Activated T-helper 9 cell treated with anti-CD3 and anti-CD28 coated beads, Interleukin-2, amount 50 U/mL, for 16 hours (primary cell): Measurements from ENCODE around the gene FGGY.

Experiments used
- DNase-seq: peaks from one replicate; pipeline ENCODE4 v3.0.0-alpha.2; 2020; ENCODE audit warnings: low read depth

The FGGY gene

DNA sequence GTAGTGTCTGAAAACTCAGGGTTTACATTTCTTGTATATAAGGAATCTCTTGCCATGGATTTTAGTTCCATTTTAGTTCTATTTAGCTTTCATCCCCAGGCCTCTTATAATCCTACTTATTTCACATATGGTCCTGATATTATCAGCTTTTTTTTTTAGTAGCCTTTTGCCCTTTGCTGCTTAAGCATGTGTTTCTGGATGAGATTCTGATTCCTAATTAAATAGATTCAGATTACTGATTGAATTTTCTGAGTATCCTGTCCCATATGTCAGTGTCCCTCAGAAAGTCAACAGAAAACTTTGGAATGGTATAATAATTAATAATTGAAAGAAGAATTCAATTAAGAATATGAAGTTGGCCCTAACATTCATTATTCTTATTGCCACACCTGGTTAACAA lies 383.1 kb downstream of the FGGY start:
- no peak for DNase-seq

DNA sequence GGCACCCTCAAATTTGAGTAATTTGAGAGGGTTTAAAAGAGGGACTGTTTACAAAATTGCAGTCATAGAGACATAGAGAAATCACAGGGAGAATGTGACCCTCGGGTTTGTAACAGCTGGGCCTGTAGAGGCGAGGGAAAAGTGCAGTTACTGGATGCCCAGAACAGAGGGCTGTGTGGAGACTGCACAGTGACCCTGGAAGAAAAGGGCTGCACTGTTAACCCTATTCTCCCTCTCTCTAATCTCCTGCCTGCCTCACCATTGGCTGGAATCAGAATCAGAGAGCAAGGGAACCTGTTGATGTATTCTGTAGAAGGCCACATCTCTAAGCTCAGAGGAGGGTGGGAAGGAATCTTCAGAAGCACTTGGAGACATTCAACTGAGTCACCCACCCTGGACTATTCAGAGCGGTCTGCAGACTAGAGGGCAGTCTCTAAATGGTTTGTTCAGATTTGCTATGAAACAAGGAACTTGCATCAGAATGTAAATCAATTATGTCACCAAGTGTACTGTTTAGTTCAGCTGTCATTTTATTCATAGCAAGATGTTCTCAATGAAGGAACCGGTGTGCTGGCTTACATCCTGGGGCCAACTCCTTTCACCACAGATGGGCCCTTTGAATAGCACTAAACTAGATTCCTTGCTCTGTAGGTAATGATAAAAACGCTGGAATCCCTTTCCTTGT lies 385.6 kb downstream of the FGGY start:
- no peak for DNase-seq

DNA sequence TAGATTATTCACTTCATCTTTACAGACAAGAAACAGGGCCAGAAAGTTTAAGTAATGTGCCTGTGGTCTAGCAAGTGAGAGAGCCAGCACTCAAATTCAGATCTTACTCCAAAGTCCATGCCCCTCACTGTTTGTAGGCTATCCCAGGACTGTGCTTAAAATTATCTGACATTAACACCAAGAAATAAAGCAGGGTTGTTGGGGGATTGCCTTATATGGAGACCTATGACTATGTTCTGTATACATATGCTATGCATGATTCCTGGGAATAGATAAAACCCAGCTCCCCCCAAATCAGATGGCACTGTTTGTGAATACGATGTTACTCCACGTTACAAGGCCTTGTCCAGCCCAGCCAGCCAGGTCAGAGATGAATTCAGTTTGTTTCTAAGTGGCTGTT lies 386.3 kb downstream of the FGGY start:
- DNase-seq, result no peak

DNA sequence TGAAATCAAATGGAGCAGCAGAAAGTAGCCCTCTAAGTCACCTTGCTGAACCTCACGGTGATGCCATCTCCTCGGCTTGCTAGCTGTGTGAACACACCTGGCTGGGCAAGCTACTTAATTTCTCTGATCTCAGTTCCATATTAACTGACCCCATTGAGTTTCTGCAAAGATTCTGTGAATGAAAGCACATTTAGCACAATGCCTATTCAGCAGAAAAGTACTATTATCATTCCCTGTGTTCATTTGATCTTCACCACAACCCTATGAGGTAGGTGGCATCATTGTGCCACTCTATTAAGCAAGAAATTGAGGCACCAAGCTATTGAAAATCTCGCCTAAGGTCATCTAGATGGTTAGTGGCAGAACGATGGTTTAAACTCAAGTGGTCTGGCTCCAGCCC lies 387.8 kb downstream of the FGGY start:
- DNase-seq, result no peak

DNA sequence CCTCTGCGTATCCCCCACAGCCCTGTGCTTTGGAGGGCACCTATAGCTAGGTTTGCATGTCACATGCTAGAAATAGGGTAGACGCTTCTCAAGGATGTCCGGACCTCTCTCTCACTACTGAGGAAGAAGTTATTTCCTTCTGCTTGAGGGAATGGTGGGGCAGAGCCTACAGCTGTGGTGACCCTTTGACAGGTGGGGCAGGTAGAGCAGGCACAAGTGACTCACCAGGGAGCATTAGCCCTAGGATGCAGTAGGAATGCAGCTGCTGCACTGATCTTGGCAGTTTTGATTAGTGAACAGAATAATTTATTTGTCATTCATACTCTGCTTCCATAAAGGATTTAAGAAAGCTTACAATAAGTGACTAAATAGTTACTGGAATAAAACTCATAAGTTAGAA lies 388.2 kb downstream of the FGGY start:
- no peak for DNase-seq

DNA sequence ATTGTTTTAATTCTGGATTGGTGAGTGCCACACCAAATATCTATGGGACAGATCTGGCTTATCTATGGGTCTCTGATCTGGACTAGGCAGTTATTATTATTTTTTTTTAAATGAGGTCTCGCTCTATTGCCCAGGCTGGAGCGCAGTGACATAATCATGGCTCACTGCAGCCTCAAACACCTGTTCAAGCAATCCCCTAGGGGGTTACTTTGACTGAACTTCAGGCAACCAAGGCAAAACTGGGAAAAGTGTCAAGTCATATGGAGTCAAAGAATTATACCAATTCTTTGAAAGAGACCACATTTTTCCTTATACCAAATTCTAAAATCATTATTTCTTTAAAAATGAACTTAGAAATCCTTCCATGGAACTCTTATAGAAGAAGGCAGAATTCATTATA lies 388.8 kb downstream of the FGGY start:
- DNase-seq, result no peak

DNA sequence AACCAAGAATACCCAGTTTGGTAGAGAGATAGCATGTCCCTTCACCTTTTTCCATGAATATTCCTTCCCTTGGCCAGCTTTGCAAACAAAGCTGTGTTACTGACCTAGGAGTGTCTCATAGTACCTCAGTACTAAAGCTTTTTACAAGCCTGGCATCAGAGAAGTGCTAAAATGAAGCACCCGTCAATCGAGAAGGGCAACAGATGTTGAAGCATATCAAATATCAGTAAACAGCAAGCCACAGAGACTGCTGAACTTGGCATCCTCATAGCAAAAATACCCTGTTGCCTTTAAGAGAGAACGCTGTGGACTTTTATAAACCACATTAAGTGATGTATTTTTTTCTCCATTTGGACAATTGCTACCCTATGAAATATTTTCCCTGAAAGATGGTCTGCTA lies 389.3 kb downstream of the FGGY start:
- DNase-seq, result no peak

DNA sequence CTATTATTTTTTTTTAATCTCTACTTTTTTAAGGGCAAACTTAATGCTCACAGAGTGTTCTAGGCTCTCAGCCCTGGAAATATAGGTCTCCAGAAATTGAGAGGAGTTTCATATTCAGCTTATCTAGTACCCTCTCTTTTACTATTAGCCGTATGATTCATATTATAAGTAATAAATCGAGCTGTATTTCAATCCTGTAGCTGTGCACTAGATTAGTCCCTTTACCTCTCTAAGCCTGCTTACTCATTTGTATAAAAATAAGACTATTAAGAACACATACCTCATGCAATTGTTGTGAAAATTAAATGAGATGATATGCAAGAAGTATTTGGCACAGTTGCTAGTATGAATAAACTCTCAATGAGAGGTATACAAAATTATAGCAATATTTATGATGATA lies 389.7 kb downstream of the FGGY start:
- no peak for DNase-seq

DNA sequence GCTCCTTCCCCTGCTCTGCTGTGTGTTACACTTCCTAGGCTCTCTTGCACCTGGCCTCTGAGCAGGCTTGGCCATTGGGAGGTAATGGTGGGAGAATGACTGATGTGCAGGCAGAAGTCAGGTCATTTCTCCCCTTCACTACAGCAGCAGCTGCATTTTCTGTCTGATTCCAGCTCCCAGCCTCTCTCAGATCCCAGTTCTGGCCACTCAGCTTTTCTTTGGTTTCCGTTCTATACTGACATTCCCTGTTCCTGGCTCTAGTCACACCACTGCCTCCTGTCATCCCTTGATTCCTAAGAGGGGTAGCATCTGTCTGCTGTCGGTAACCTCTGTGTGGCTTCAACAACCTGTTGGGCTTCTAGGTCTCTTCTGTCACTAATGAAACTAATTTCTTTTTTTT lies 390.2 kb downstream of the FGGY start:
- no peak for DNase-seq

DNA sequence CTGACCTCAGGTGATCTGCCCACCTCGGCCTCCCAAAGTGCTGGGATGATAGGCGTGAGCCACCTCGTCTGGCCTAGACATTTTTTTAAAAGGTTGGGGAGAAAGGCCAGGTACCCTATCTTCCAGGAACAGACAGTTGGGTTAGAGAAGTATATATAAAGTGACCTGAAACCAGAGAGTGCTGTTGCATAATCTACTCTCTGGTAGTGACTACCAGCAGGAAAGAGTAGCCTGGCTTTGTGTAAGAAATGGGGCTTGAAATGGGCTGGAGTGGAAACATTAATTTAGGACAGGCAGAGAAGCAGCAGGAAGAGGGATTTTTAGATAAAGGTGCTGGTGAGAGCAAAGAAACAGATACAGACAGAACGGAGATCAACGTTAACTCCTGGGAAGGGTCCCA lies 392.1 kb downstream of the FGGY start:
- no peak for DNase-seq

DNA sequence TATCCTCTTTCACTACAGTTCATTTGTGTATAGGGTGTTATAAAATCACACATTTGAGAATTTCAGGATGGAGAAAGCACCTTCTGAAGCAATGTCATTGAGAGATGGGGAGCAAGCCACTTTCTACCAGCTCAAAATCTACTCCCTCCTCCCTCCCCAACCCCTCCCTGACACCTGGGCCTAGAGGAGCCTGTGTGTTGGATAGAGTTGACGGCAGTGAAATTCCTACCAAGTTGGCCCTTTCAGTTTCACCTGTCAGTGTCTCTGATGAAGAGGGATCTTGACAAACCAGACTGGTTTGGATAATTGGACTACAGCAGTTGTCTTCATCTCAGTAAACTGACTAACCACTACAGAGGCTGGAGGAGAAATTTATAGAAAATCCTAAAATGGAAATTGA lies 392.8 kb downstream of the FGGY start:
- DNase-seq, result no peak

DNA sequence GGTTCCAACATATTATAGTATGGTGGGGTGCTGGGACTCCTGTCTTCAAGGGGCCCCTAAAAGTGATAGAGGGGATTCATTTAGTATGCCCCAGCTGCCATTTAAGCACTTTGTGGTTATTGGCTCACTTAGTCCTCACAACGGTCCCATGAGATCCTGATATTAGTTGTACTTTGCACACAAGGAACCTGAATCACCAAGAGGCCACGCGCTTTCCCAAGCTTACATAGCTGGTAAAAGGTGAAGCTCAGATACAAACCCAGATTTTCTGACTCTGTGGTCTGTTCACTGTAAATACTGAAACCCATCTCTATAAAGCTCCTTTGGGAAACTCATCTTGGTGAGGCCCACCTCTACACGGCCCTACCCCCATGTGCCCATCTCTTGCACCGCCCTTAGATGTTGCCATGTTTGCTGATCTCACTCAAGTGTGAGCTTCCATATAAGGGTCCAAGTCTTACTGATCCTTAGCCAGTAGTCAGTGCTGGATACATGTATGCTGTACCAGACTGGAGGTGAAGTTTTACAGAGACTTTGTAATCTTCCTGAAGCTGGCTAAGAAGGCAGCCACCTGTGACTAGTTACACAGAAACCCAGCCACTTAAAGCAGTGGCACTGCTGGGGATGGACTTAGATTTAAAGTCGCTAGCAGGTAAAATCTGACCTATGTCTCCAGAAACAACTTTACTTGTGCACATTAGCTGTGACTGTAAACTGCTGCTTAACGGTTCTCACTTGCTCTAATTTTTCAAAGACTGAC lies 393.5 kb downstream of the FGGY start:
- no peak for DNase-seq

DNA sequence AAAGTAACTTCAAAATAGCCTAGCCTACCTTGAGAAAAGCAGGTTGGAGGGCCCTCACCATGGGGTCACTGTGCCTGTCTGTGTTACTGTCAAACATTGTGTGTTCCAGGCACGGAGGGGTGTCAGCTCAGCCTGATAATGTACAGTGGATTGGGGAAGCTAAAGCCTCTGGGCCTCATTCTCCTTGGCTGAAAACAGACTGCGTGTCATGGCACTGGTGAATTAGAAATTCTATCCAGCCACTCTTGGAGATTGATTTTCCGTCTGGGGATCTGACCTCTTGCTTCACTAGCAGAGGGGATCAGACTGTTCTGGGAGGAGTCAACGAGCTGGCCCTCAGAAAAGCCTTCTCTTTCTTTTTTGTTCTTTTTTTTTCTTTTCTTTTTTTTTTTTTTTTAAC lies 394.4 kb downstream of the FGGY start:
- DNase-seq, result no peak

DNA sequence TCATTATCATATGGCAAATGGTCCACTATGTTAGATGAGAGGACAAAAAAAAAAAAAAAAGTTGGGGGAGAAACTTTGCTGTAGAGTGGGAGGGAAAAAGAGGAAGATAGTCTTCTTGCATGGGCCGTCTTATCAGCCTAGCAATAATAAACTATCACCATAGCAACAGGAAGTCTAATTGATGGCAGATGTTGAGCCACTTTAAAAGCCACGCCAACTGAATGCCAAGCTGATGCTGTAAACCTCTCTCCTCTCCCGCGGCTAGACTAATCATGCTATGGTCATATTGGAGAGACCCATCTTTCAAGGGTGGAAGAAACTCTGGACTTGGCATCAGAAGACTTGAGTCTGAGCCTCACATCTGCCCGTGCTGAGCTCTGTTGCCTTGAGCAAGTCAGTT lies 395.7 kb downstream of the FGGY start:
- DNase-seq, result no peak

DNA sequence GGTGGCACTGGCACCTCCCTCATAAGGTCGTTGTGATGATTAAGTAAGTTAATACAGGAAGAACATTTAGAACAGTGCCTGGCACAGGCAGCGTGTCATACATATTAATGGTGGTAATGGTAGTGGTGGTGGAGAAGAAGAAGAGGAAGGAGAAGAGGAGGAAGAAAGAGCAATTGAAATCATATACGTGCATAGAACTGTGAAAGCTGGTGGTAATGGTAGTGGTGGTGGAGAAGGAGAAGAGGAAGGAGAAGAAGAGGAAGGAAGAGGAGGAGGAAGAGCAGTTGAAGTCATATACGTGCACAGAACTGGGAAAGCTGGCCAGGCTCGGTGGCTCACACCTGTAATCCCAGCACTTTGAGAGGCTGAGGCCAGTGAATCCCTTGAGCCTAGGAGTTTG lies 396.5 kb downstream of the FGGY start:
- no peak for DNase-seq

DNA sequence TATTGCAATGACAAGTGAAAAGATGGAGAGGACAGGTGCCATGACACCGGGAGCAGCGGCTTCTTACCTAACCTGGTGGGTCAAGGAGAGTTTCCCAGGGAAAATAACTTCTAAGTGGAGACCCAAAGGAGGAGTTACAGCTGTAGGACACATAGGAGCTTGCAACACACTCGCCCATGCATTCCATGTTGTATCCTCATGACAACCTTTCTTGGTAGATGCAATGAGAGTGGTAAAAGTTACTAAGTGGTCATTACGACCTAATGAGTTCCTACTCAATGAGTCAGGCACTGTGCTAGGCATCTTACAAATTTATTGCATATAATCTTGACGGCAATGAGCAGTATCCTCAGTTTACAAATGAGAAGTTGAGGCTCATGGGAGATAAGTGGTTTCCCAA lies 398.4 kb downstream of the FGGY start:
- DNase-seq, result no peak

DNA sequence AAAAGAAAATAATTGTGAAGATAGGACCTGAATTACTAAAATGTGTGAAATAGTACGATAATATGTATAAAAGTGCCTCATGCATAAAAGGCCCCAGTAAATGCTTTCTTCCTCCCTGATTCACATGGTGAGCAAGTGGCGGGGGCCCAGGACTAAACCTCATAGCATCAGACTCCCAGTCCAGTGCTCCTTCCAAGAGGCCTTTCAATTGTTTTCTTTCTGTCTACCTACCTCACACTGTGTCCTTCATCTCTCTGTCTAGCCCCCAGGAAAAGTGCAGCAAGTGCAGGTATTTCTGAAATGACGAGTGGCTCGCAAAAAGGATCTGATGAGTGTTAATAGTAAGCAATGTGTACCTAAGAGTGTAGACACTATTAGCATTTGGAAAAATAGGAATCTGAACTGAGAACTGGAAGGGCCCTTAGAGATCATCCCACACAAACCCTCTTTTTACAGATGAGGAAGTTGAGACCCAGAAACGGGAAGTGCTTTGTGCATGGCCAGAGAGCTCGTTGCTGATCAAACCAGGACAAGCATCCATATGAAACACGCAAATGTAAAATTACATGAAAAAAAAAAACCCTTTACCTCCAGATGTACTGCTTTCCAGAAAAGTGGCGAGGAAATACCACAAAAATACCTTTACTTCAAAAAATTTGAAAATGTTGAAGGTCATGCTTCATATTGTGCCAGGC lies 399.7 kb downstream of the FGGY start:
- no peak for DNase-seq

DNA sequence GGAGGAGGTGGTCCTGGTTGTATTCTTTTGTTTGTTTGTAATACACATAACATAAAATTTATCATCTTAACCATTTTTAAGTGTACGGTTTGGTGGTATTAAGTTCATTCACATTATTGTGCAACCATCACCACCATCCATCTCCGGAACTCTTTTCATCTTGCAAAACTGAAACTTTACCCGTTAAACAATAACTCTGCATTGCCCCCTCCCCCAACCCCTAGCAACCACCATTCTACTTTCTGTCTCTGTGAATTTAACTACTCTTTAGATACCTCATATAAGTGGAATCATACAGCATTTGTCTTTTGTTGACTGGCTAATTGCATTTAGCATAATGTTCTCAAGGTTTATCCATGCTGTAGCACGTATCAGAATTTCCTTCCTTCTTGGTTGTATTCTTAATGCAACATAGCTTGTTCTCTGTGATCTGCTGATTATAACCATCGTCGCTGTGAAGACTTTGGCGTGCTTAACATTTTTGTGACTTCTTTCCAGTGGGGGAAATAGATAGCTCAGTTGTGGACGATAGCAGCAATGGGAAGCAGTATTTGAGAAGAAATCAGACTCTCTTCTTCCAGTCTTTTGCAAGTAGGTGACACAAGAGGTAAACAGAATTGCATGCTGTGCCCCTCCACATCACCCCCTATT lies 400.4 kb downstream of the FGGY start:
- DNase-seq, result no peak

DNA sequence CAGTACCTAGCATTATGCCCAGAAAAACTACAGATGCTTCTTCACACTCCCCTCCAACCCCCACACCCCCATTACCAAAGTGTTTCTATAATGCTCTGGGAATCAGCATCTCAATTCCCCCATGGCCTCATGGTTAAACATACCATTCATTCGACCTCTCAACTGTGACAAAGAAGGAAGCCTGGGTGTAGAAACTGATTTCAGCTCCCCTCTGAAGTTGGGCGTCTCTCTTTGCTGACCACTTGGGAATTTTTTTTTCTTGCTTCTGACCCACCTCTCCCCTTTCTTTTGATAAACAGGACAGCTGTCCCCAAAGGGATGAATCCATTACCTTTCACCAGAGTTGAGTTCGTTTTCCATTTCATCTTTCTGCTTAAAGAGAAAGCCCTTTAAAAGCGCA lies 401.5 kb downstream of the FGGY start:
- DNase-seq, result no peak

DNA sequence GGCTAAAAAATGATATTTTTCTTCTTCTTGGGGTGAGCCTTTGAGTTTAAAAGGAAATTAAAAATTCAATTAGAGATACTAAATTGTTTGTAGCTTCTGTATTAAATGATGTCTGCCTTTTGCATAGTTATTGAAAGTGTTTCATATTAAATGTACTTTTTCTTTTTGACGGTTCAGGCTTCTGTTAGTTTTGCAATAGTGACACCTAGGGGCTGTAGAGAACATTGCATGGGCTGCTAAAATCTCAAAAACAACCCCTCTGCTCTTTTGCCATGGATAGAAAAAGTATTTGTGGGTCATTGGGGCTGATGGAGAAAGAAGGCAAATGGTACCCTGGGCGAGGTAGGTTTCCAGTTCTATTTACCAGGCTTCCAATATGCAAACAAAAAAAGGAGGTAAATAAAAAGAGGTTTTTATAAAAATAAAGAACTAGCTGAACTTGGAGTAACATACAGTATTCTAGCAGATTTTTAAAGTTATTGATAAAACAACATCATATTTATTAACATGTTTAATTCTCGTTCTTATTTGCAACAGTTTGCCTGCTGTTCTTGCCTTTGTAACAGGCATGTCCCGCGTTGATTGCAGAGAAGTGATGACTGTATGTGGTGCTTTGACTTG lies 402.4 kb downstream of the FGGY start:
- DNase-seq, result no peak

DNA sequence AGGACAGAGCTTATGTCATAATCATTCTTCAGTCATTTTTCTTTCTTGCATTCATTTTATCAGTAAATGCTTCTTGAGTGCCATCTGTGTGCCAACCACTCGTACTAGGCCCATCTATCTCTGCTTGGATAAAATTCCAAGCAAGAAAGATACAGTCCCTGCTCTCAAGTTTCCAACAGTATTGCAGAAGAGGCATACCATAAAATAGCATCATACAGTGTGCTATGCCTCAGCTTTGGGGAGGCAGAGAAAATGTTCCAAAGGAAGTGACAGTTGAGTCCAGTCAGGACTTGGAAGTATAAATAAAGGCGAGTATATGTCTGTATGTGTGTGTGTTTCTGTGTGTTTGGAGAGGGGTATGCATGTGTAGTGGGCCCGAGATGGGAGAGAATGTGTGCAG lies 404.5 kb downstream of the FGGY start:
- DNase-seq, result no peak

DNA sequence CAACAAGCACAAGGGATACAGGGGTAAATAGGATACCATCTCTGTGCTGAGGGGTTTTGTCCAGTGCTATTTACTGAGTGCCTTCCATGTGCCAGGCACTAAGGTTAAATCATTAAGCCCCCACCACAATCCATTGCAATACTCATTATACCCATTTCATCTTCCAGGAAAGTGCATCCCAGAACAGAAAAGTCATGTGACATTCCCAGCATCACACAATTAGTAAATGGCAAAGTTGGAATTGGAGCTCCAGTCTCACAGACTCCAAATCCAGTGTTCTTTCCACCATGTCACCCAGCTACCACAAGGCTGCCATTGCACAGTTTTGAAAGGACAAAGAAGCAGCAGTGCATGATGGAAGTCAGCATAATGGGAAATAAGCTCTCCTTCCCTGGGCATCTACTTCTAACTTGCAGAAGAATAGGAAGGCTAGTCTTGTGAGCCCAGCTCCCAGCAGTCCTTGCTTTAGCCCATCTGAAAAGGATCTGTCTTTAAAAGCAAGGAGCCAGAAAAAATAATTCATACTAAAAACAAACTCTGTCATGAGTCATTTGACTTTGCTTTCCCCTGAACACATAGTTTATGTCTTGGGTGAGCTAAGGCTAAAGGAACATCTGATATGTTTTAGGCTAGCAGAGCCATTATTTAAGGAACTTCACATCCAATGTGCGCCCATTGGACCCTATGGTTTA lies 406.5 kb downstream of the FGGY start:
- DNase-seq, result no peak
